Measurements from ENCODE around the gene ZFHX3.

Gene ZFHX3

GRCh38 chr16:72901000-72901627 is 146.8 kb downstream of the ZFHX3 start:
- no peak for DNase-seq (ENCODE audit: low spot score)

- DNase-seq (ENCODE audit: low spot score): no peak
Observed at GRCh38 chr16:72898216-72898825, 149.6 kb downstream of the ZFHX3 start.

GRCh38 chr16:72897707-72898106 is 150.2 kb downstream of the ZFHX3 start:
- DNase-seq (ENCODE audit: low spot score): no peak

- DNase-seq (ENCODE audit: low spot score): no peak
Observed at GRCh38 chr16:72896485-72897118, 151.3 kb downstream of the ZFHX3 start.

- no peak for DNase-seq (ENCODE audit: low spot score)
Observed at GRCh38 chr16:72895951-72896350, 152.0 kb downstream of the ZFHX3 start.

- no peak for DNase-seq (ENCODE audit: low spot score)
Observed at GRCh38 chr16:72894293-72895151, 153.4 kb downstream of the ZFHX3 start.

GRCh38 chr16:72891291-72892227 is 156.4 kb downstream of the ZFHX3 start:
- DNase-seq (ENCODE audit: low spot score): no peak

- no peak for DNase-seq (ENCODE audit: low spot score)
Observed at GRCh38 chr16:72890587-72890986, 157.3 kb downstream of the ZFHX3 start.

- DNase-seq (ENCODE audit: low spot score): no peak
Observed at GRCh38 chr16:72889616-72890582, 158.0 kb downstream of the ZFHX3 start.

- DNase-seq (ENCODE audit: low spot score): no peak
Observed at GRCh38 chr16:72887537-72887936, 160.4 kb downstream of the ZFHX3 start.

GRCh38 chr16:72886346-72886974 is 161.5 kb downstream of the ZFHX3 start:
- DNase-seq (ENCODE audit: low spot score): no peak

GRCh38 chr16:72884573-72884972 is 163.4 kb downstream of the ZFHX3 start:
- no peak for DNase-seq (ENCODE audit: low spot score)

- no peak for DNase-seq (ENCODE audit: low spot score)
Observed at GRCh38 chr16:72884037-72884436, 163.9 kb downstream of the ZFHX3 start.

GRCh38 chr16:72879846-72880245 is 168.1 kb downstream of the ZFHX3 start:
- no peak for DNase-seq (ENCODE audit: low spot score)

- DNase-seq (ENCODE audit: low spot score): no peak
Observed at GRCh38 chr16:72878301-72879269, 169.3 kb downstream of the ZFHX3 start.

GRCh38 chr16:72877374-72878028 is 170.4 kb downstream of the ZFHX3 start:
- no peak for DNase-seq (ENCODE audit: low spot score)

GRCh38 chr16:72876981-72877373 is 171.0 kb downstream of the ZFHX3 start:
- no peak for DNase-seq (ENCODE audit: low spot score)

GRCh38 chr16:72876221-72876620 is 171.7 kb downstream of the ZFHX3 start:
- DNase-seq (ENCODE audit: low spot score): no peak
